HG03469 (cell line): ENCODE data around the gene TNFSF11.
"Not testable (repeated sequence)": the region's sequence is repeated elsewhere in the genome, so short reads cannot be mapped to it uniquely, and the experiment has no call there.

Experiments
- ATAC-seq: cut with Tn5 transposase; IDR thresholded peaks from one replicate; pipeline ENCODE4 v1.9.1; 2021; ENCODE audit warnings: mild to moderate bottlenecking, moderate library complexity, moderate number of reproducible peaks; ENCODE audit not compliant: unreplicated experiment

TNFSF11 gene

GRCh38 chr13:42559573-42560218 lies 14.3 kb upstream of the TNFSF11 start:
- ATAC-seq, result not testable (repeated sequence)

- ATAC-seq, result not testable (repeated sequence)
These were observed 13.6 kb upstream of the TNFSF11 start for GRCh38 chr13:42560320-42560719.

GRCh38 chr13:42561752-42562467 lies 12.0 kb upstream of the TNFSF11 start:
- ATAC-seq, result no peak

- ATAC-seq, result no peak
These were observed 6.0 kb upstream of the TNFSF11 start for GRCh38 chr13:42567906-42568305.

- ATAC-seq, result no peak
These were observed 4.2 kb upstream of the TNFSF11 start for GRCh38 chr13:42569576-42570344.

- no peak for ATAC-seq
These were observed 2.1 kb upstream of the TNFSF11 start for GRCh38 chr13:42571895-42572294.

- ATAC-seq, result no peak
These were observed 721 bp downstream of the TNFSF11 start for GRCh38 chr13:42574435-42575311.

- no peak for ATAC-seq
These were observed 2.0 kb downstream of the TNFSF11 start for GRCh38 chr13:42575938-42576337.

- ATAC-seq, result no peak
These were observed 3.6 kb downstream of the TNFSF11 start for GRCh38 chr13:42577538-42577937.

GRCh38 chr13:42580644-42581043 lies 6.7 kb downstream of the TNFSF11 start:
- ATAC-seq, result no peak

- ATAC-seq, result no peak
These were observed 7.5 kb downstream of the TNFSF11 start for GRCh38 chr13:42581427-42581826.

GRCh38 chr13:42591602-42592001 lies 17.6 kb downstream of the TNFSF11 start:
- ATAC-seq, result no peak

- no peak for ATAC-seq
These were observed 19.3 kb downstream of the TNFSF11 start for GRCh38 chr13:42592915-42593900.

GRCh38 chr13:42594481-42595252 lies 20.7 kb downstream of the TNFSF11 start:
- no peak for ATAC-seq

GRCh38 chr13:42595253-42595571 lies 21.3 kb downstream of the TNFSF11 start:
- no peak for ATAC-seq

GRCh38 chr13:42597505-42597904 lies 23.6 kb downstream of the TNFSF11 start:
- no peak for ATAC-seq

- ATAC-seq, result no peak
These were observed 27.0 kb downstream of the TNFSF11 start for GRCh38 chr13:42600943-42601342.

- ATAC-seq, result no peak
These were observed 29.0 kb downstream of the TNFSF11 start for GRCh38 chr13:42602906-42603305.

- no peak for ATAC-seq
These were observed 29.6 kb downstream of the TNFSF11 start for GRCh38 chr13:42603571-42603970.
